Progenitor cell of endocrine pancreas (in vitro differentiated cells): ENCODE results near the gene ERC1. TPM values are rescaled to one million over a fixed set of nuclear protein-coding genes. Genes with fewer than 3 reads are reported as not detected.
"Not testable (repeated sequence)": the region's sequence is repeated elsewhere in the genome, so short reads cannot be mapped to it uniquely, and the experiment has no call there.

ENCODE experiments used
- DNase-seq: peaks from one replicate; pipeline ENCODE4 v3.0.0; 2021; ENCODE audit warnings: low spot score; ENCODE audit not compliant: unreplicated experiment
- H3K27ac Mint-ChIP-seq: 2 replicates; pipeline ENCODE4 v1.8.0; 2021; ENCODE audit warnings: mild to moderate bottlenecking, moderate library complexity, mixed read lengths
- H3K27me3 Mint-ChIP-seq: 2 replicates; pipeline ENCODE4 v1.8.0; 2021; ENCODE audit warnings: mixed read lengths
- H3K36me3 Mint-ChIP-seq: 2 replicates; pipeline ENCODE4 v1.8.0; 2022; ENCODE audit warnings: mixed read lengths; ENCODE audit not compliant: insufficient read depth
- H3K4me1 Mint-ChIP-seq: 2 replicates; pipeline ENCODE4 v1.8.0; 2021; ENCODE audit warnings: low read depth, mixed read lengths
- H3K4me3 Mint-ChIP-seq: 2 replicates; pipeline ENCODE4 v1.8.0; 2021; ENCODE audit warnings: low read depth, mild to moderate bottlenecking, moderate library complexity, mixed read lengths
- H3K9me3 Mint-ChIP-seq: 2 replicates; pipeline ENCODE4 v1.8.0; 2021; ENCODE audit warnings: low read depth, mixed read lengths
- total RNA-seq: library from RNA; stranded (reverse); gene quantifications from 2 replicates; pipeline ENCODE4 v1.2.1, GENCODE V29; 2021
- TF ChIP-seq, protein P1 (sequence below): fragments of 200-600 bp; sonication (generic); IDR thresholded peaks from one replicate; pipeline ENCODE4 v1.5.0; 2021; ENCODE audit warnings: antibody characterized with exemption, mild to moderate bottlenecking; ENCODE audit not compliant: unreplicated experiment

The ERC1 gene
- total RNA-seq, 1 donor from 2014 or later = 146 TPM

DNA sequence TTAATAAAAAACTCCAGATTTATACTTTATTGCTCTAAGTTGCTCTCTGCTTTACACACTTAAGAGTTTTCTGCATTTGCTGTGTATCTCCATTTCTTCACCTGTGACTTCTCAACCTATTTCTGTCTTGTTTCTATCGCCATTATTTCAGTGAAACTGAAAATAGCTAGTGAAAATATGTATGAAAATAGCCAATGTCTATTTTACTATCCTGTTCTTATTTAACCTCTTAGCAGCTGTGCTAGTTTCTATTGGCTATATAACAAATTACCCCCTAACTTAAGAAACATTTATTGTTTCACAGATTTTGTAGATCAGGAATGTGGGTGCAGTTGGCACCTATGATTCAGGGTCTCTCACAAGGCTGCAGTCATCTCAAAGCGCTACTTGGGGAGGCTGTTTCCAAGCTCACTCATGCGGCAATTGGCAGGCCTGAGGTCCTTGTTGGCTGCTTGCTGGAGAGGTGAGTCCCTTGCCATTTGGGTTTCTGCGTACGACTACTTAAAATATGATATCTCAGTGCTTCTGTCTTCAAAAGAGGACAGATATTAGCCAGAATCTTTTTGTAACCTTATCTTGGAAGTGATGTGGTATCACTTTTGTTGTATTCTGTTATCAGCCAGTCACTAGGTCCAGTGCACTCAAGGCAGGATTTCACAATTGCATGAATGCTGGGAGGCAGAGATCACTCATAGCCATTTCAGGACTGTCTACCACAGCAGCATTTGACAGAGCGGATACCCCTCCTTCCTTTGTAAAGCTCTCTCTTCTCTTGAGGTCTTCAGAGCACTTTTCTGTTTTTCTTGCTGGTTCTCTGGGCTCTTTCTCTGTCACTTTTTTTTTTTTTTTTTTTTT lies 7.2 kb downstream of the ERC1 start:
- H3K9me3 Mint-ChIP-seq = no peaks in the 10 kb centered on the region
- no peak overlapping the region for H3K27ac Mint-ChIP-seq
- no peak for DNase-seq
- peaks cover 5% of the 10 kb centered on the region for H3K36me3 Mint-ChIP-seq
- H3K4me1 Mint-ChIP-seq = peaks cover 2% of the 10 kb centered on the region
- TF ChIP-seq, protein P1, sequence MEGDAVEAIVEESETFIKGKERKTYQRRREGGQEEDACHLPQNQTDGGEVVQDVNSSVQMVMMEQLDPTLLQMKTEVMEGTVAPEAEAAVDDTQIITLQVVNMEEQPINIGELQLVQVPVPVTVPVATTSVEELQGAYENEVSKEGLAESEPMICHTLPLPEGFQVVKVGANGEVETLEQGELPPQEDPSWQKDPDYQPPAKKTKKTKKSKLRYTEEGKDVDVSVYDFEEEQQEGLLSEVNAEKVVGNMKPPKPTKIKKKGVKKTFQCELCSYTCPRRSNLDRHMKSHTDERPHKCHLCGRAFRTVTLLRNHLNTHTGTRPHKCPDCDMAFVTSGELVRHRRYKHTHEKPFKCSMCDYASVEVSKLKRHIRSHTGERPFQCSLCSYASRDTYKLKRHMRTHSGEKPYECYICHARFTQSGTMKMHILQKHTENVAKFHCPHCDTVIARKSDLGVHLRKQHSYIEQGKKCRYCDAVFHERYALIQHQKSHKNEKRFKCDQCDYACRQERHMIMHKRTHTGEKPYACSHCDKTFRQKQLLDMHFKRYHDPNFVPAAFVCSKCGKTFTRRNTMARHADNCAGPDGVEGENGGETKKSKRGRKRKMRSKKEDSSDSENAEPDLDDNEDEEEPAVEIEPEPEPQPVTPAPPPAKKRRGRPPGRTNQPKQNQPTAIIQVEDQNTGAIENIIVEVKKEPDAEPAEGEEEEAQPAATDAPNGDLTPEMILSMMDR = no peak
- no peak overlapping the region for H3K4me3 Mint-ChIP-seq
- H3K27me3 Mint-ChIP-seq = no peaks in the 10 kb centered on the region

DNA sequence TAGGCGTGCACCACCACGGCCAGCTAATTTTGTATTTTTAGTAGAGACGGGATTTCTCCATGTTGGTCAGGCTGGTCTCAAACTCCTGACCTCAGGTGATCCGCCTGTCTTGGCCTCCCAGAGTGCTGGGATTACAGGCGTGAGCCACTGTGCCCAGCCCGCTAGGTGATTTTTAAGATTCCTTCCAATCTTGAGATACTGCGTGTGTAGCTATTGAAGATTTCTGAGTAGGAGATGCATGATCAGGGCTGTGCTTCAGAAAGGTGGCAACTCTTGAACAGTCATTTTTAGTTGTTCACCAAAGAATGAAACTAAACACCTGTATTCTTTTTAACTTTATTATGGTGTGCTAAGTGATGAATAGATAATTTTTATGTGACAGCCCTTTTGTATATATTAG lies 8.7 kb downstream of the ERC1 start:
- not testable (repeated sequence) for H3K4me3 Mint-ChIP-seq, H3K9me3 Mint-ChIP-seq, H3K27ac Mint-ChIP-seq, DNase-seq, H3K27me3 Mint-ChIP-seq, H3K36me3 Mint-ChIP-seq, H3K4me1 Mint-ChIP-seq

DNA sequence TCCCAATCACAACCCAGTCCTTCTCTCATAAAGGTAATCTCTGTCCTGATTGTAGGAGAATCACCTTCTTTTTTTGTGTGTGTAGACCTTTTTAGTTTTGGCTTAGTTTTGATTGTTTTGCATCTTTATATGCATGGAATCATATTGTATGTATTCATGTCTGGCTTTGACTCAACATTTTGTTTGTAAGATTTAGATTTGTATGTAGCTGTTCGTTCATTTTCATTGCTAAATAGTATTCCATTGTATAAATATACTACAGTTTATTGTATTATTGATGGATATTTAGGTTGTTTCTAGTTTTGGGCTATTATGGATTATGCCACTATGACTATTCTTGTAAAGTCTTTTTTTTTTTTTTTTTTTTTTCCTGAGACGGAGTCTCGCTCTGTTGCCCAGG lies 10.5 kb downstream of the ERC1 start:
- Mint-ChIP-seq H3K4me1 (peaks cover 4% of the 10 kb centered on the region), H3K36me3 (peaks cover 6% of the 10 kb centered on the region)
- TF ChIP-seq, protein P1 = no peak

DNA sequence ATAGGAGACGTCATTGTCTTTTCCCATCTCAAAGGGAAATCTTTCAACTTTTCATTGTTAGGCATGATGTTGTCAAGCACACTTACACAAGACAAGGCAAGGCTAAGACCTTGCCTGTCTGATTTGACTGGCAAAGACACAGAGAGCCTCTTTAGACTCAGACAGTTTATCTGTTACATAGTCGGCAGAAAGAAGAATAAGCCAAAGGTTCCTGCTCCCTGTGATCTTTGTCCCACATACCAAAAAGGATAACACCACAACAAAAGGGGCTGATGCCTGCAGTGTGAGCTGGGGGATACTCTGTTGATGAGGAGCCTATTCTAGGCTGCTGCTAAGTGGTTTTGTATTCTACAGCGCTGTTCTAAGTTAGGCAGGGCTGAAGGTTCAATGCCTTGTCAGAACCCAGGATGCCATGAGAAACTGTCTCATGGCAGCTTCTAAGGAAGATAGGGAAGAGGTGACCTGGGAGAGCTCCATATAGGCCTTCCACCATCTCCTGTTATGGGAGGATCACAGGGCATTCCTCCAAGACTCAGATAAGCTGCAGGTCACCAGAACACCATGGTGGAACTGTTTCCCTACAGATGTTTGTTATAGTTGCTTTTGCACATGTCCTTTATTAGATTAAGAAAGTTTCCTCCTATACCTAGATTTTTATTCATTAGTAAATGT lies 12.7 kb downstream of the ERC1 start:
- Mint-ChIP-seq H3K4me1 (peaks cover 2% of the 10 kb centered on the region), H3K36me3 (peaks cover 7% of the 10 kb centered on the region), H3K27ac (no peak overlapping the region), H3K27me3 (no peaks in the 10 kb centered on the region), H3K9me3 (peaks cover 1% of the 10 kb centered on the region), H3K4me3 (no peak overlapping the region)
- no peak for DNase-seq
- TF ChIP-seq, protein P1 = no peak

More for the DNA sequence above, 10.5 kb downstream of the ERC1 start:
- Mint-ChIP-seq H3K4me3 (no peak overlapping the region), H3K27me3 (no peaks in the 10 kb centered on the region), H3K9me3 (no peaks in the 10 kb centered on the region), H3K27ac (no peak overlapping the region)
- no peak for DNase-seq

- Mint-ChIP-seq H3K4me3 (no peak overlapping the region), H3K27me3 (no peaks in the 10 kb centered on the region), H3K4me1 (peaks cover 2% of the 10 kb centered on the region), H3K27ac (no peak overlapping the region), H3K36me3 (peaks cover 10% of the 10 kb centered on the region), H3K9me3 (peaks cover 3% of the 10 kb centered on the region)
- DNase-seq = no peak
- TF ChIP-seq, protein P1 = no peak
These were observed 15.2 kb downstream of the ERC1 start for GRCh38 chr12:1006255-1006654.
